IMR-90 (cell line): ENCODE results near the gene NHSL2. TPM values are rescaled to one million over a fixed set of nuclear protein-coding genes. Genes with fewer than 3 reads are reported as not detected.

Experiments used
- ATAC-seq: fragments of 200-7000 bp; cut with Tn5 transposase; 2 replicates; pipeline ENCODE4 v1.9.1; 2020; ENCODE audit warnings: low read depth, mild to moderate bottlenecking, moderate library complexity
- BruUV-seq: library from RNA; stranded (reverse); fragments of 400-500 nt; replicated peaks from 2 replicates; lab custom pipeline; 2021; lab: Mats Ljungman, UMichigan
- CTCF ChIA-PET: fragments of 300-600 bp; formaldehyde crosslinking; extraction: SDS; loops from one replicate; lab custom pipeline; 2021; ENCODE audit warnings: antibody characterized with exemption; lab: Yijun Ruan, JAX
- POLR2A ChIA-PET: fragments of 300-600 bp; sonication (Branson Sonifier 250); formaldehyde crosslinking; loops from one replicate; lab custom pipeline; 2022; ENCODE audit warnings: antibody characterized with exemption; ENCODE audit not compliant: unreplicated experiment; lab: Charles Lee
- DNase-seq: peaks from one replicate; pipeline ENCODE4 v3.0.0; 2013
- H2AFZ ChIP-seq: replicated peaks from 2 replicates; pipeline ENCODE3; 2013; ENCODE audit warnings: low read length, mild to moderate bottlenecking; ENCODE audit not compliant: poor library complexity
- H2AK5ac ChIP-seq: 2 replicates; pipeline ENCODE4 v1.6.1; 2013; ENCODE audit warnings: low read depth, low read length, inconsistent platforms
- H2AK9ac ChIP-seq: replicated peaks from 2 replicates; pipeline ENCODE3; 2013; ENCODE audit warnings: mild to moderate bottlenecking, low read depth, low read length, moderate library complexity; ENCODE audit not compliant: poor library complexity
- H2BK120ac ChIP-seq: 2 replicates; pipeline ENCODE4 v1.6.1; 2013; ENCODE audit warnings: low read depth, low read length, inconsistent platforms
- H2BK15ac ChIP-seq: 3 replicates; pipeline ENCODE4 v1.6.1; 2013; ENCODE audit warnings: low read depth, low read length, inconsistent platforms
- H2BK20ac ChIP-seq: 2 replicates; pipeline ENCODE4 v1.6.1; 2013; ENCODE audit warnings: low read depth, mild to moderate bottlenecking, inconsistent platforms, low read length, moderate library complexity
- H2BK5ac ChIP-seq: 2 replicates; pipeline ENCODE4 v1.6.1; 2013; ENCODE audit warnings: mild to moderate bottlenecking, low read depth, low read length, inconsistent platforms; ENCODE audit not compliant: poor library complexity, severe bottlenecking
- H3K14ac ChIP-seq: replicated peaks from 2 replicates; pipeline ENCODE4 v1.6.1; 2013; ENCODE audit warnings: low read depth, low read length, inconsistent platforms
- H3K18ac ChIP-seq: 2 replicates; pipeline ENCODE4 v1.6.1; 2013; ENCODE audit warnings: low read depth, low read length, control low read depth
- H3K23ac ChIP-seq: 2 replicates; pipeline ENCODE4 v1.6.1; 2013; ENCODE audit warnings: low read depth, low read length, inconsistent platforms
- H3K27ac ChIP-seq: 2 replicates; pipeline ENCODE4 v1.5.1; 2013; ENCODE audit warnings: mild to moderate bottlenecking, control low read depth, low read length; ENCODE audit not compliant: insufficient read depth
- H3K27me3 ChIP-seq: 2 replicates; pipeline ENCODE4 v1.6.1; 2013; ENCODE audit warnings: low read length; ENCODE audit not compliant: control insufficient read depth, insufficient read depth
- H3K36me3 ChIP-seq: 2 replicates; pipeline ENCODE4 v1.6.1; 2013; ENCODE audit warnings: low read length, mixed read lengths; ENCODE audit not compliant: control insufficient read depth, insufficient read depth
- H3K4ac ChIP-seq: 2 replicates; pipeline ENCODE4 v1.6.1; 2013; ENCODE audit warnings: low read depth, low read length, inconsistent platforms
- H3K4me1 ChIP-seq: 2 replicates; pipeline ENCODE4 v1.6.1; 2013; ENCODE audit warnings: low read length, mixed read lengths; ENCODE audit not compliant: control insufficient read depth, insufficient read depth
- H3K4me2 ChIP-seq: 2 replicates; pipeline ENCODE4 v1.6.1; 2013; ENCODE audit warnings: low read depth, mild to moderate bottlenecking, control low read depth, low read length, moderate library complexity
- H3K4me3 ChIP-seq: 2 replicates; pipeline ENCODE4 v1.5.1; 2013; ENCODE audit warnings: low read depth, mild to moderate bottlenecking, control low read depth, low read length, moderate library complexity; ENCODE audit not compliant: insufficient read depth
- H3K56ac ChIP-seq: 2 replicates; pipeline ENCODE4 v1.6.1; 2013; ENCODE audit warnings: low read length, inconsistent platforms; ENCODE audit not compliant: insufficient read depth; ENCODE audit errors: extremely low read depth
- H3K79me1 ChIP-seq, 2 experiments: 2 replicates each; pipeline ENCODE4 v1.6.1; 2013; ENCODE audit warnings: low read length in 2 of 2, inconsistent platforms in 1 of 2, low read depth in 1 of 2
- H3K9ac ChIP-seq: 2 replicates; pipeline ENCODE4 v1.6.1; 2013; ENCODE audit warnings: low read depth, low read length, control low read depth
- H3K9me1 ChIP-seq: 2 replicates; pipeline ENCODE4 v1.6.1; 2013; ENCODE audit warnings: low read length, inconsistent platforms; ENCODE audit not compliant: insufficient read depth
- H3K9me3 ChIP-seq: 2 replicates; pipeline ENCODE4 v1.6.1; 2013; ENCODE audit warnings: low read length; ENCODE audit not compliant: control insufficient read depth, insufficient read depth
- H4K20me1 ChIP-seq: 2 replicates; pipeline ENCODE4 v1.6.1; 2013; ENCODE audit warnings: low read length, inconsistent platforms; ENCODE audit not compliant: insufficient read depth
- H4K5ac ChIP-seq: 2 replicates; pipeline ENCODE4 v1.6.1; 2013; ENCODE audit warnings: mild to moderate bottlenecking, low read depth, low read length, control low read depth
- H4K8ac ChIP-seq, 2 experiments: 2 replicates each; pipeline ENCODE4 v1.6.1; 2013; ENCODE audit warnings: low read depth in 2 of 2, low read length in 2 of 2, control low read depth in 1 of 2, inconsistent platforms in 1 of 2
- H4K91ac ChIP-seq: 2 replicates; pipeline ENCODE4 v1.6.1; 2013; ENCODE audit warnings: low read depth, low read length, inconsistent platforms; ENCODE audit not compliant: insufficient read depth
- BHLHE40 ChIP-seq: fragments of 150-350 bp; IDR thresholded peaks from 2 replicates; pipeline ENCODE4 v1.6.1; 2016; ENCODE audit warnings: mild to moderate bottlenecking, low read depth, low read length
- CEBPB ChIP-seq: IDR thresholded peaks from 2 replicates; pipeline ENCODE4 v1.6.1; 2012; ENCODE audit warnings: low read depth, low read length, improper control_type of control experiment
- CHD1 ChIP-seq: IDR thresholded peaks from 2 replicates; pipeline ENCODE4 v1.6.1; 2012; ENCODE audit warnings: low read depth, low read length, improper control_type of control experiment
- CTCF ChIP-seq: conservative IDR thresholded peaks from 2 replicates; pipeline ENCODE4 v1.5.1; 2012; ENCODE audit warnings: mild to moderate bottlenecking, low read depth, low read length, improper control_type of control experiment
- ELK1 ChIP-seq: fragments of 150-350 bp; IDR thresholded peaks from 2 replicates; pipeline ENCODE4 v1.6.1; 2016; ENCODE audit warnings: low read depth, mild to moderate bottlenecking, low read length, moderate library complexity, borderline replicate concordance
- FOS ChIP-seq: fragments of 150-350 bp; IDR thresholded peaks from 2 replicates; pipeline ENCODE4 v1.6.1; 2016; ENCODE audit warnings: low read depth, low read length
- MAFK ChIP-seq: IDR thresholded peaks from 2 replicates; pipeline ENCODE4 v1.6.1; 2012; ENCODE audit warnings: low read depth, low read length, improper control_type of control experiment
- MXI1 ChIP-seq: IDR thresholded peaks from 2 replicates; pipeline ENCODE4 v1.6.1; 2012; ENCODE audit warnings: low read depth, mild to moderate bottlenecking, low read length, moderate library complexity, borderline replicate concordance
- POLR2A ChIP-seq: IDR thresholded peaks from 2 replicates; pipeline ENCODE4 v1.6.1; 2012; ENCODE audit warnings: mild to moderate bottlenecking, low read depth, low read length
- RAD21 ChIP-seq: IDR thresholded peaks from 2 replicates; pipeline ENCODE4 v1.6.1; 2012; ENCODE audit warnings: low read length, improper control_type of control experiment
- RFX5 ChIP-seq: IDR thresholded peaks from 2 replicates; pipeline ENCODE4 v1.8.0; 2012; ENCODE audit warnings: low read depth, mild to moderate bottlenecking, low read length, moderate library complexity
- SMC3 ChIP-seq: fragments of 150-350 bp; IDR thresholded peaks from 2 replicates; pipeline ENCODE4 v1.6.1; 2016; ENCODE audit warnings: low read depth, mild to moderate bottlenecking, antibody characterized with exemption, low read length, moderate library complexity
- USF2 ChIP-seq: fragments of 150-350 bp; IDR thresholded peaks from 2 replicates; pipeline ENCODE4 v1.6.1; 2017; ENCODE audit warnings: mild to moderate bottlenecking, antibody characterized with exemption, low read length, low read depth
- WGBS, 2 experiments: methylation state at CpG; one replicate each; pipeline versions ENCODE4 v1.1.5 to v1.1.7; 2013; ENCODE audit warnings: missing lambda C conversion rate in 2 of 2; ENCODE audit not compliant: insufficient read length in 1 of 2; ENCODE audit errors: extremely low coverage in 2 of 2; 5-methylcytosine and 5-hydroxymethylcytosine counted together
- dilution Hi-C: fragments of 300-500 bp; cut with HindIII; formaldehyde crosslinking; loops from one replicate; pipeline ENCODE4 v1.14.3; 2018; ENCODE audit warnings: low sequenced_read_pairs; ENCODE audit not compliant: unreplicated experiment
- in situ Hi-C: fragments of 300-500 bp; cut with MboI; formaldehyde crosslinking; loops from 3 replicates; pipeline ENCODE4 v1.14.3; 2019; ENCODE audit warnings: low sequenced_read_pairs, inconsistent platforms, mixed read lengths
- intact Hi-C: fragments of 100-400 bp; cut with micrococcal nuclease; formaldehyde crosslinking; loops from 2 replicates; pipeline ENCODE4 v1.10.0; 2022
- polyA plus RNA-seq, 3 experiments: library from polyadenylated mRNA; depleted of rRNA; stranded (reverse); fragments of >200 nt; gene quantifications; 2 replicates each; pipeline ENCODE4 v1.2.3, GENCODE V29; 2012; ENCODE audit warnings: low replicate concordance in 1 of 3
- total RNA-seq: library from RNA; depleted of rRNA; stranded (reverse); fragments of >200 nt; gene quantifications from 2 replicates; pipeline ENCODE4 v1.2.3, GENCODE V29; 2012

Gene NHSL2
- total and polyA plus RNA-seq, 2 of the 4 experiments (the other 2 are of a cell fraction) = 0.72 to 0.75 TPM

- ChIA-PET CTCF (no interaction called here), POLR2A (no interaction called here)
- H2BK5ac ChIP-seq = no peak overlapping the region
- H4K8ac ChIP-seq = no peak overlapping the region
- no peak overlapping the region for H3K14ac ChIP-seq
- no peak overlapping the region for H3K27ac ChIP-seq
- no peak overlapping the region for H4K91ac ChIP-seq
- ATAC-seq (no peak), DNase-seq (no peak)
- intact Hi-C loops (no loop called here), dilution Hi-C loops (no loop called here), in situ Hi-C loops (no loop called here)
- H3K9me1 ChIP-seq = peaks cover 12% of the 10 kb centered on the region
- H4K5ac ChIP-seq = no peak overlapping the region
- H3K27me3 ChIP-seq = peaks cover 19% of the 10 kb centered on the region
- H2BK20ac ChIP-seq = 0 out of 2 replicates have a peak overlapping the region, but pooled peaks have one; percentile 35
- no peak overlapping the region for H2BK15ac ChIP-seq
- H4K20me1 ChIP-seq = no peaks in the 10 kb centered on the region
- peak overlapping the region; percentile 55 for H2BK120ac ChIP-seq
- H3K18ac ChIP-seq = no peak overlapping the region
- peaks cover 11% of the 10 kb centered on the region for H3K4me1 ChIP-seq
- peaks cover 4% of the 10 kb centered on the region for H3K9me3 ChIP-seq
- H3K4me3 ChIP-seq = no peak overlapping the region
- H3K56ac ChIP-seq = no peak overlapping the region
- H2AFZ ChIP-seq = no peak overlapping the region
- H3K23ac ChIP-seq = no peak overlapping the region; the same call in 1 of the 2 replicates
- H3K4ac ChIP-seq = peak overlapping the region; percentile 37; the same call in 1 of the 2 replicates
- no CpG with 5 or more reads among the region's 1 CpG for WGBS, 2 experiments
- no peak overlapping the region for H3K9ac ChIP-seq
- no peaks in the 10 kb centered on the region for H3K79me1 ChIP-seq
- no peak overlapping the region for H3K4me2 ChIP-seq
- TF ChIP-seq SMC3 (no peak), POLR2A (no peak), CEBPB (no peak), CTCF (no peak), RAD21 (no peak), BHLHE40 (no peak), CHD1 (no peak), ELK1 (no peak), RFX5 (no peak), MAFK (no peak), USF2 (no peak), FOS (no peak), MXI1 (no peak)
- H2AK9ac ChIP-seq = no peak overlapping the region
- H3K36me3 ChIP-seq = no peaks in the 10 kb centered on the region
- H2AK5ac ChIP-seq = no peak overlapping the region
- no TSS peak for BruUV-seq
Measured at GRCh38 chrX:72031118-72031517, 120.5 kb downstream of the NHSL2 start.
